Measurements from ENCODE around the gene SLC4A9.
"Not testable (repeated sequence)": the region's sequence is repeated elsewhere in the genome, so short reads cannot be mapped to it uniquely, and the experiment has no call there.

The SLC4A9 gene

DNA sequence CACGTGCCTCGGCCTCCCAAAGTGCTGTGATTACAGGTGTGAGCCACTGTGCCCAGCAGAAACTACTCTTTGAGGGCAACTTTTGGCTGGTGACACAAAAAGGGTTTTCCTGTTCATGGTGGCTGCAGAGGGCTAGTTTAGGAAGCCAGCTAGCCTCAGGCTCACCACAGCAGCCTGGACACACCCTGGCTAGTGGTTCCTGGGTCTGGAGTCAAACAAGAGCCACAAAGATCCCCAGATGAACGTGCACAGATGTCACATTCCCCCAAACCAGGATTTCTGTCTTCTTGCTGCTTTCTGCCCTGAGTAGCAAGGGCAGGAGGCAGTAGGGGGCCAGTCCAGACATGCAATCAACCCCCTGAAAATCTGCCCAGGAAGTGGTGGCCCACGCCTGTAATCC, 20.4 kb upstream of the SLC4A9 start:
- no peak for DNase-seq (ENCODE audit: low spot score)

DNA sequence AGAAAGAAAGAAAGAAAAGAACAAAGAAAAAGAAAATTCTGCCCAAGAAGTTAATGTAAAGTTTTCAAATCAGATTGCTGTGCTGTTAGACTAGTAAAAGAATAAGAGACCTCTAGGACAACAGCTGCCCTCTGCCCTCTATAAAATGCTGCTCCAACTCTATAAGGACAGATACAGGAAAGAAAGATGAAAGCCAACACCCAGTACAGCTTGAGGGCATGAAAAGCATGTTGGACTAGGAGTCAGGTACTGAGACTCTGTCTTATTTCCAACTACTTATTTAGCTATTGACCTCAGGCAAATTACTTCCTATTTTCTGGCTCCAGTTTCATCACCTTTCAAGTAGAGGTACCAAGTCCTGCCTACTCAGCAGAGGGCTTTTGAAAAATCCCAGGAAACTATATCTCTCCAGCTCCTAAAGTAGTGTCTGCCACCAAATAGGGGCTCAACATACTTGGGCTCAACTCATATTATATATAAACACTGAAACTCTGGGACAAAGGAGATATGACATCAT, 19.3 kb upstream of the SLC4A9 start:
- DNase-seq (ENCODE audit: low spot score) = no peak

DNA sequence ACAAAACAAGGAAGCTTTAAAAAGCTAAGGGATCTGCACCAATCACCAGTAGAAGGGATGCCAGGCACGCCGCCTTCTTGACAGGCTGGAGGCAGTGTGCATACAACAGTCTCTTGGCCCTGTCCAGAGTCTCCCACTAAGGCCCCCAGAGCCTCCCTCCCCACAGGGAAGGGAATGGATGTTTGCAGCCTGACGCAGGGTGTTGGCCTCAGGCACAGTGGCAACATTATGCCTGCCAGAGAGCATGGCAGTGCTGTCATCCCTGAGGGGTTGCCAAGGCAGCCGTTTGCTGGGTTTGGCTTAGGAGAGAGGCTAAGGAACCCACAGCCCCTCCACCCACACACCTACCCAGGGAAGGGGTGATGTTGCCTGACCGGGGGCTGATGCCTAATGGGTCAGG, 18.4 kb upstream of the SLC4A9 start:
- DNase-seq (ENCODE audit: low spot score) = no peak

DNA sequence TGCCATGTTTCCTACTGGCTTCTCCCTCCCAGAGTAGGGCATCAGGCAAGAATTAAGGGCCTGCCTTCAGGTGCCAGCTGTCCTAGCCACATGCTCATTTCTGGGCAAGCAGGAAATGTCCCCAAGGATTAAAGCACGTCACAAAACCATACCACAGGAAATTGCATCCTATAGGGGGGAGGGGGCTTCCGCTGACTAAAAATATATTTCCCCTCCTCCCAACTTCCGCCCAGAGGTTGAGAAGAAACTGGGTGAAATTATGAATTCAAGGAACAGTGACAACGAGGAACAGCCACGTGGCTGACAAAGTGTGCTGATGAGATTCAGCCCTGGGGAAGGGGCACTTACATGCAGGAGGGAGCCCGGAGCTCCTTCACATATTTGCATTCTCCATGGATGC, 17.7 kb upstream of the SLC4A9 start:
- DNase-seq (ENCODE audit: low spot score) = no peak

DNA sequence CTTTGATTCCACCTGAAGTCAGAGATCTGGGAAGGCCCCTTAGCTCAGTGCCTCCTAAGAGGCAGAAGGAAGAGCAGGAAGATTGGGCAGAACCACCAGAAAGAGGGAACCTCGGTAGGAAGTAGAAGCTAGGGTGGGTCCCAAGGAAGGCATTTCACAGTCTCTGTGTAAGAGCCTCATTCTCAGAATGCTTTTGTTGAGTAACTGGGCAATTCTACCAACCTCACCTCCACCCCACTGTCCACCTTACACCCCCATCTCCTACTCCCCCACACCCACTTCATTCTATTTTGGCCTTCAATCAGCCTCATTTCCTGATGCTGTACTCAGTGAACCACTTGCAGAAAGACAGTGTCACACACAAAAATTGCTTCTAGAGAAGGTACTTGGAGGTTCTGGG, 17.1 kb upstream of the SLC4A9 start:
- DNase-seq (ENCODE audit: low spot score) = no peak

DNA sequence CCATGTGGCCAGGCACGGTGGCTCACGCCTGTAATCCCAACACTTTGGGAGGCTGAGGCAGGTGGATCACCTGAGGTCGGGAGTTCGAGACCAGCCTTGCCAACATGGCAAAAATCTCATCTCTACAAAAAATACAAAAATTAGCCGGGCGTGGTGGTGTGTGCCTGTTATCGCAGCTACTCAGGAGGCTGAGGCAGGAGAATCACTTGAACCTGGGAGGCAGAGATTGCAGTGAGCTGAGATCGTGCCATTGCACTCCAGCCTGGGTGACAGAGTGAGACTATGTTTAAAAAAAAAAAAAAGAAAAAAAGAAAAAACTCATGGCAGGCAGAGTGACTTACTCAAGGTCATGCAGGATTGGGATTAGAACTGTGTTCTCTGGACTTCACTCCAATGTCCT, 16.1 kb upstream of the SLC4A9 start:
- DNase-seq (ENCODE audit: low spot score) = not testable (repeated sequence)

DNA sequence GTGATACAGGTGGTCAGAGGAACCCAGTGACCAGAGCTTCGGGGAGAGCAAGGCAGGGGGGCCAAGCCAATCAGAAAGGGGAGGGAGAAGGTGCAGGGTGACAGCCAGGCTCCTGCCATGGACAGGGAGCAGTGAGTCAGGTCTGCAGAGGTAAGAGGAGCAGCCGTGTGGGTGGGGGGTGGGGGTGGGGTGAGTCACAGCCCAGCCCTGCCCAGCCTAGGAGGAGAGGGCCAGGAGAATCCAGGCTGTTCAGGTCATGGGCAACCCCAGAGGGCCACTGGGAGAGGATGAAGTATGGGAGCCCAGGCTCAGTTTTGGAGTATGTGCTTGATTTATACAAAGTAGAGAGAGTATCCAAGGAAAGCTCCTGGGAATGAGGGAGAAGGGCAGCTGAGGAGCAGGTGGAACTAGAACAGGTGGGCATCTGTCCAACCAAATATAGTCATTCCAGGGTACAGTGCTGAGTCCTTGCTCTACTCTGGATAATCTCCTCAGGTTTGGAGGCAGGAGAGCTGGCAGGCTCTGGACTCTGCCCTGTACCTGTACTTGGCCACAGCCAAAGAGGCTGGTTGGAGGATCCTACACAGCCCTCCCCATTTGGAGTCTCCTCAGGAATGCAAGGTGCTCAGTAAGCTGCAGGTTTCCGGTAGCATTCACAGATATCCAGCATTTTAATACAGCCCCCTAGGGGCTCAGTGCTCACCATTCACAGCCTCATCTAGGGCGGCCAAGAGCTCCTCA, 15.1 kb upstream of the SLC4A9 start:
- DNase-seq (ENCODE audit: low spot score) = no peak

DNA sequence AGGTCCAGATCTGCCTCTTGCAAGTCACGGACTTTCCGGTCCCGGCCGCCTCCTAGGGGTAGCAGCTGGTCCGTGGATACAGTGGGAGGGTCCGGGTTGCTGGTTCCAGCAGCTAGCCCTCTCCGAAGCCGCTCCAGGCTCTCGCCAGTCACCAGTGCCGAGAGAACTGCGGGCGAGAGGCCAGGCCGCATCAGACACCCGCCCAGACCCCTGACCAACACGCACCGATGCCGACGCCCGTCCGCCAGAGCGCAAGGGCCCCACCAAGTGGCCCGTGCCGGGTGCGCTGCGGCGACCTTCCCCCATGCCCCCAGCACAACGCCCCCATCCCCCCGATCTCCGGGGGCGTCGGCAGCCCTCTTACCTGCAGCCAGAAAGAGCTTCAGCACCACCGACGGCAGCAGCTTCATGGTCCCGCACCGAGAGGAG, 14.1 kb upstream of the SLC4A9 start:
- no peak for DNase-seq (ENCODE audit: low spot score)

DNA sequence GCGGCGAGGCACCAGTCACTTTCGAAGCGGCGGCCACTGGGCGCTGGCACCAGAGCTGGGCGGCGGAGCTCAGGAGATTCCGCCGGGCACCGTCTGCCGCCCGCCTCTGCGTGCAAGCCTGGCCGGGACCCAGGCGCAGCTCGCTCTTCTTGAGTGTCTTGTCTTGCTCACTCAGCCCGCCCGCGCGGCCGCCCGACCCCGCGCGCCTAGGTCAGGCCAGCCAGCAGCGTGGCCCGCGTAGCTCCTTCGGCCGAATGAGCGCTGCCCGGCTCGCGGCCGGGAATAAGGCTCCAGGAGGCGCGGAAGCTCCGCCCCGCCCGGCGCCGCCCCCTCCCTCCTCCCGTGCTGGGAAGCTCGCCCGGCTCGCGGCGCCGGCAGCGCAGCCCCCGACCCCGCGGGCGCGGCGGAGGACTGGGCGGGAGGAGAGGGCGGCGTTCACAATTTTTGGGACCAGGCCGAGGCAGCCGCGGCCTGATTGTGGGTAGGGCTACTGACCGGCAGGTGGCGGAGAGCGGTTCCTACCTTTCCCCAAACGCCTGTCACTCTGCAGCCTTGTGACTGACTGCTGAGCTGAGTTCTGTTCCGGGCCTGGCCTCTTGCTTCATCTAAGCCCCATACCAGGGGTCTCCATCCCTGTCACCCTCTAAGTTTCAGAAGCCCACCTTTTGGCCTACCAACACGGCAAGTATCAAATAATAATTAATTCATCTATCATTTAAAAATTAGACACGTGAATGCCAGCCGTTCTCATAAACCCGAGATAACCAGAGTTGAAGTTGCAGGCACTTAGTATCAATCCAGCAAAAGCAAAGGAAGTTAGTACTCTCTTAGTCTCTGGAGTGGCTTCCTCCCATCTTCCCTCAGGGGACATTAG, 13.4 kb upstream of the SLC4A9 start, which contains the start of gene HBEGF:
TSS of gene HBEGF (minus strand) at position 256 of the 874 bp plus-strand sequence. CDS start 275 bp downstream, outside the sequence.
- DNase-seq (ENCODE audit: low spot score) = peak; percentile 61

DNA sequence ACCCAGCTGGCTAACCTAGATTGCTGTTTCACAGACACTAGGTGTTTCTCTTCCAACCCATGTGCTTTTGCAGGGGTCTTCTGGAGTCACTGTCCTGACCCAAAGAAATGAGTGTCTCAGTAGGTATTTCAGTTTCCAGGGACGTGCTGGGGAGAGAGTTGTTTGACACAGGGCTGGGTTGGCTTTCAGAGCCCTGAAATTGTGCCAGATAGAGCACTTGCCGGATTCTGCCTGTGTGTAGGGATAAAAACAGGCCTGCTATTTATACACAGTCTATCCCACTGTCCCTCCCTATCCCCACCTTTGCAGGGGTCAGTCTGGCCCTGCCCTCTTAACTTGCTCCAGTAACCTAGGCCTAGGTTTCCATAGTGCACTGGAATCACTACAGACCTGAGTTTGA, 12.6 kb upstream of the SLC4A9 start:
- DNase-seq (ENCODE audit: low spot score) = no peak

DNA sequence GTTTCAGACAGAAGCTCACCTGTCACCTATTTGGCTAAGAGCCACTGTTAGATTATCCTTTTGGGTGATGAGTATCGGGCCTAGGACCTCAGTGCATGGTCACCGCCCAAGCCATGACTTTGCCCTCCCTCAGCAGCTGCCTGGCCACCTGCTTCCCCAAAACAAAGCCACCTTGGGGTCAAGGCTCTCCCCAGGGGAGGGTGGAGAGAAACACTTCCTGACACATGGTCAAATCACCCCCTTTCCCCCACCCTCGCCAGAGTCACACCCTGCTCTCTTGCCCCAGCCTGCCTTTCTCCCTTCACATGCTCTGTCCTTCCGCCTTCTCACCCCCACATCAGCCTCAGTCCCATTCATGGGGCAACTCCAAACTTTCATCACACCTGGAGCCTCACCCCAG, 11.9 kb upstream of the SLC4A9 start:
- DNase-seq (ENCODE audit: low spot score) = no peak

DNA sequence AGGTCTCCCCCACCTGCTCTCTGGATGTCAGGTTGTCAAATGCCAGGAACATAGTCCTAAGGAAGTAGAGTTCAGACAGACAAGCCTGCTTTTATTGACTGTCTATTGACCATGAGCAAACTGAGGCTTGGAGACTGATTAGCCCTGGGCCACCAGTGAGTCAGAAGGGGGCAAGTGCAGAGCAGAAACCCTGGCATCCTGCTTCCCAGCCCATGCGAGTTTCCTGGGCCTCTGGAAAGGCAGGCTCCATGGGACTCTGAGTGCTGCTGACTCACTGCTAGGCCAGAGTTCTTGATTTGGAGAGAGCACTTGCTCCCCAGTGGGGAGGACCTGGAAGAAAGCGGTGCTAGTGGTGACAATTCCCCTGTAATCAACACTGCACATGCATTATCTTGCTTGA, 10.8 kb upstream of the SLC4A9 start:
- no peak for DNase-seq (ENCODE audit: low spot score)

DNA sequence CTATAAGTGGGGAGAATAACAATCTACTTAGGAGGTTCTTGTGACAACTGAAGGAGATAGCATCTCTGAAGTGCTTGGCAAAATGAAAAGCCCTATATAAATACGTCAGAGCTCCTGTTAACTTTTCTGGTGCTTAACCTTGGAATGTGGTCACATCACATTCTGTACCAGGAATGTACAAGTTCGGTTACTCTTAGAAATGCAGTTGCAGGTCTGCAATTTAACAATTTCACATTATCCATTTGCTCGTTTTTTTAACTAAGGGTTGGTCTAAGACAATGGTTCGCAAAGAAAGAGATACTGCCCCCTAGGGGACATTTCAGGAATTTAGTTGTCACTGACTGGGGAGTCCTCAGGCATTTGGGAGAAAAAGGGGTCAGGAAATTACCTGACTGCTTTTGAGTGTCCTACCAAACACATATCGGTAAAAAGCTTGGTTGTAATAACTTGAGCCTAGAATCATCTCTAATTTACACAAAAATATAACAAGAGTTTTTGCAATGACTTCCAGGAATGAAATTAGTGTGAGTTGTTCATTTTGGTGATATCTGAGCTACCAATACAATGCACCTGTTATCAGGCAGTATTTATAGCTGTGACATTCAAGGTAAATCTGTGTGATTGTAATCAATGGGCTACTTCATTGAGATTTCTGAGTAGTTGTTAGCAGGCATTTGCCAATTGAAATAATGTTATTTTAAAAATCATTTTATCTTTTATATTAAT, 8.2 kb upstream of the SLC4A9 start:
- DNase-seq (ENCODE audit: low spot score) = peak; percentile 42

DNA sequence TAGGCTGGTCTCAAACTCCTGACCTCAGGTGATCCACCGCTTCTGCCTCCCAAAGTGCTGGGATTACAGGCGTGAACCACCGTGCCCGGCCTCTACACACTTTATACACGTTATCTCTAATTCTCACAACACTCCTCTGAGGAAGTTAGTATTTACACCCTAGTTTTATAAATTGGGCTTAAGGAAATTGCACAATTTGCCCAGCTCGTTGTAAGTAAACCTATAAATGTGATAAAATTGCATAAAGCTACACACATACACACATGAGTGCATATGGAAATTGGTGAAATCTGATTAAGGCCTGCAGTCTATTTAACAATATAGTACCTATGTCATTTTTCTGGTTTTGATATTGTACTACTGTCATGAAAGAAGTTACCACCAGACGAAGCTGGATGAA, 4.4 kb upstream of the SLC4A9 start:
- DNase-seq (ENCODE audit: low spot score) = no peak

DNA sequence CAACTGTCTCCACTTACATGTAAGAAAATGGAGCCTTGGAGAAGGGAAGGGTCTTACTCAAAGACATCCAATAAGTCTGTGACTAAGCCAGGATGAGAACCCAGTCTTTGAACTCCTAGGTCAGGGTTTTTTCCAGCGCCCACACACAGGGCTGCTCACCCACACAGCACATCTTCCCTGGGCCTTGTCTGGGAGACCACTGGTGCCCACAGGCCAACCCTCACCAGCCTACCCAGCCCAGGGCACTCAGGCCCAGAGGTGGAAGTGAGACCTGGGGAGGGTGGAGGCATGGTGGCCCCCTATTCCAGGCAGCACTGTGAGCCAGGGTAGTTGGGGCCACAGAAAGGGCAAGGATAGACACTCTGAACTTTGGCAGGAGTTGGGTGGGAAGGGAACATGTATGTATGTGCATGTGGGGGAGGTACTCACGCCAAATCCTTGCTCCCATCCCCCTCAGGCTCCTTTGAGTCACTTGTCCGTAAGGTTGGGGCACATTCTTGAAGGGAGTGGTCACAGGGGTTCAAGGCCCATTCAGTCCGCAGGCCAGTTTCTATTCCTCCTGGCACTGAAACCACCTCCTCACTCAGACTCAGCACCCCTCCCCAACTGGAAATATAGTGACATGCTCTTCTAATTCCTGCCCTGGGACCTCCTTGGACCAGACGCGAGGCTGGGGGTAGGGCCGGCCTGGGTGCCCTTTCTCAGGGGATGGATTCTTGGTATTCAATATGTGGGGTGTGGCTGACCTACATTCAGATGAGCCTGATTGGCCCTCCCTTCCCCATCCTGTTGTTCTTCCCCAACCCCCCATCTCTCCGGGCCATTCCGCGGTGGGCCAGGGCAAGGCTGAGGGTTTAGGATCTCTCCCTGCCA, 2.9 kb upstream of the SLC4A9 start:
- DNase-seq (ENCODE audit: low spot score) = no peak

DNA sequence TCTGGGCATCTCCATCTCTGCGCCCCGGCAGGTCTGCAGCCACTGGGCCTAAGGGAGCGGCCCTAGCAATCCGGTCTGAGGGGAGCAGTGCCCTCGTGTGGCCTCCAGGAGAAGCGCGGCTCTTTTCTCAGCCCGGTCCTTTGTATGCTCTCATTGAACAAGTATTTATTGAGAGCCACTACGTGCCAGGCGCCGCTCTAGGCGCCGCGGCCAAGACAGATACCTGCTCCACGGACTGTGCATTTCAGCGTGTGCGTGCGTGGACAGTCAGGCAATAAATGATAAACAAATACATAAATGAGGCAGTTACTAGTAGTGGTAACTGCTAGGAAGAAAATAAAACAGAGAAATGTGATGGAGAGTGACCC, 2.3 kb upstream of the SLC4A9 start:
- peak; percentile 75 for DNase-seq (ENCODE audit: low spot score)

DNA sequence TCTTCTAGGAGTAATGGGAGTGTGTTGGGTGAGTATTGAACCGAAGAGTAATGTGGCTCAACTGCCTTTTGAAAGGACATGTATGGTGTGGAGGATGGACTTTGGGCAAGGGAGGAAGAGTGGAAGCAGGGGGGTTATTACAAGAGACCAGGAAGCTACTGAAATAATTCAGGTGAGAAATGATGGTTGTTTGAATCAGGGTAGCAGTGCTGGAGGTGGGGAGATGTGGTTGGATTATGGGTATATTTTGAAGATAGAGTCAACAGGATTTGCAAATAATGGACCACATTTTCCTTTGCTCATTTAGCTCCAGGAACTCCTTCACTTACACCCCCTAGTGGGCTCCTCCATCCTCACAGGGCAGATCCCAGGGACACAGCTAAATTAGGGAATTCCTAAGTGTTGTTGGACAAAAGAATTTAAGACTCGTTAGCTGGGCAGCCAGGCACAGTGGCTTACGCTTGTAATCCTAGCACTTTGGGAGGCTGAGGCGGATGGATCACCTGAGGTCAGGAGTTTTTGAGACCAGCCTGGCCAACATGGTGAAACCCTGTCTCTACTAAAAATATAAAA, 1.2 kb upstream of the SLC4A9 start:
- DNase-seq (ENCODE audit: low spot score) = no peak

DNA sequence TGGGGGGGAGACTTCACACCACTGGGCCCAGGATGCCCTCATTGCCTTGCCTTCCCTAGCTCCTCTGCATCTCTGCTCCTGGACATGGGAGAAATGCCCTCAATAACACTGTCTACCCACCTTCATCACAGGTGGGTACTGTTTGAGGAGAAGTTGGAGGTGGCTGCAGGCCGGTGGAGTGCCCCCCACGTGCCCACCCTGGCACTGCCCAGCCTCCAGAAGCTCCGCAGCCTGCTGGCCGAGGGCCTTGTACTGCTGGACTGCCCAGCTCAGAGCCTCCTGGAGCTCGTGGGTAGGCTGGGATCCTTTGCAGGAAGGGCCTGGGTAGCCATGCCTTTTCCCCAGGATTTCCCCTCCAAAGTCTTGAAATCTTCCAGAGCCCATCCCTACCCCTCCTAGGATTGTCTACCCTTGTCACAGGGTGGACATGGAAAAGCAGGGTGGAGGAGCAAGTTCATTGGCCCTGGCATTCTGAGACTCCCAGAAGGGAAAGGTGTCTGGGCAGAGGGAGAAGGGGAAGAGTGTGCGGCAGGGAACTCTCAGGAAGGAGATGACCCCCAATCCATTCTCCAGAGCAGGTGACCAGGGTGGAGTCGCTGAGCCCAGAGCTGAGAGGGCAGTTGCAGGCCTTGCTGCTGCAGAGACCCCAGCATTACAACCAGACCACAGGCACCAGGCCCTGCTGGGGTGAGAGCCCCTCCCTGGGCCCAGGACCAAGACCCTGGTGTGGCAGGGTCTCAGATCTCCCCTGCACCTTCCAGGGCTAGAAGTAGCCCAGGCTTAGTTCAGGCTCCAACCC, 886 bp downstream of the SLC4A9 start:
- DNase-seq (ENCODE audit: low spot score) = no peak

DNA sequence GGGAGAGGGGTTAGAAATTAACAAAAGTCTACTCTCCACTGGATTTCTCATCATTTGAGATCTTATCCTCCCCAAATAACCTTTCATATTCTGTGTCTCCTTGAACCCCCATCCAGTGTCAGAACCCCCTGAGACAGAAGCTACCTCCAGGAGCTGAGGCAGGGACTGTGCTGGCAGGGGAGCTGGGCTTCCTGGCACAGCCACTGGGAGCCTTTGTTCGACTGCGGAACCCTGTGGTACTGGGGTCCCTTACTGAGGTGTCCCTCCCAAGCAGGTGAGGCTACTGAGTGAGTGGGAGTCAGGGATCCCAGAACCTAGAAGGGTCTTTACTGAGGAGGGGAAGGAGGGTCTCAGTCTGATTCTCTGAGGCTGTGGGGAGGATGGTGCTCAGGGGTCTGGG, 1.9 kb downstream of the SLC4A9 start:
- DNase-seq (ENCODE audit: low spot score) = no peak

DNA sequence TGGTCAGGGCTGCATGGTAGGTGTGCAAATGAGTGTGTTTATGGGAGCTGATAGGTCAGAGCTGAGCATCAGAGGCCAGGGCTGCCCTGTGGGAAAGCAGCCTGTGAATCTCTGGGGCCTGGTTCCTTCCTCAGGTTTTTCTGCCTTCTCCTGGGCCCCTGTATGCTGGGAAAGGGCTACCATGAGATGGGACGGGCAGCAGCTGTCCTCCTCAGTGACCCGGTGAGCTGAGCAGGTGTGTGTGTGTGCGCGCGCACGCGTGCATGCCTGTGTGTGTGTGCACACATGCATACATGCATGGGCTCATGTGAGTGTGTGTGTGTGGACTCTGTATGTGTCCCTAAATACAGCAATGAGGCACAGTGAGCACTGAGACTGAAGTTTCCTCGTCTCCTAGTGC, 2.3 kb downstream of the SLC4A9 start:
- DNase-seq (ENCODE audit: low spot score) = no peak

Measured in COLO829 (cell line).